ENCODE data around the gene PCK1.

Gene PCK1

GRCh38 chr20:57577679-57578475, 17.0 kb downstream of the PCK1 start:
- DNase-seq (ENCODE audit: low read depth), result no peak

- no peak for DNase-seq (ENCODE audit: low read depth)
These were observed 17.7 kb downstream of the PCK1 start for GRCh38 chr20:57578476-57579165.

- no peak for DNase-seq (ENCODE audit: low read depth)
These were observed 18.5 kb downstream of the PCK1 start for GRCh38 chr20:57579331-57579897.

- no peak for DNase-seq (ENCODE audit: low read depth)
These were observed 19.1 kb downstream of the PCK1 start for GRCh38 chr20:57579898-57580447.

GRCh38 chr20:57580478-57581201, 19.7 kb downstream of the PCK1 start:
- DNase-seq (ENCODE audit: low read depth), result no peak

- DNase-seq (ENCODE audit: low read depth), result no peak
These were observed 20.5 kb downstream of the PCK1 start for GRCh38 chr20:57581202-57582028.

- DNase-seq (ENCODE audit: low read depth), result no peak
These were observed 21.1 kb downstream of the PCK1 start for GRCh38 chr20:57582029-57582378.

- no peak for DNase-seq (ENCODE audit: low read depth)
These were observed 21.8 kb downstream of the PCK1 start for GRCh38 chr20:57582432-57583288.

- DNase-seq (ENCODE audit: low read depth), result no peak
These were observed 22.7 kb downstream of the PCK1 start for GRCh38 chr20:57583289-57584257.

- DNase-seq (ENCODE audit: low read depth), result no peak
These were observed 24.0 kb downstream of the PCK1 start for GRCh38 chr20:57584768-57585461.

- DNase-seq (ENCODE audit: low read depth), result no peak
These were observed 24.7 kb downstream of the PCK1 start for GRCh38 chr20:57585466-57586213.

- DNase-seq (ENCODE audit: low read depth), result no peak
These were observed 25.5 kb downstream of the PCK1 start for GRCh38 chr20:57586370-57586793.

- no peak for DNase-seq (ENCODE audit: low read depth)
These were observed 26.0 kb downstream of the PCK1 start for GRCh38 chr20:57586943-57587277.

- no peak for DNase-seq (ENCODE audit: low read depth)
These were observed 26.5 kb downstream of the PCK1 start for GRCh38 chr20:57587278-57587988.

GRCh38 chr20:57587989-57588377, 27.1 kb downstream of the PCK1 start:
- no peak for DNase-seq (ENCODE audit: low read depth)

- no peak for DNase-seq (ENCODE audit: low read depth)
These were observed 27.7 kb downstream of the PCK1 start for GRCh38 chr20:57588596-57588995.

GRCh38 chr20:57589123-57589727, 28.3 kb downstream of the PCK1 start:
- DNase-seq (ENCODE audit: low read depth), result no peak
